GM21576 (cell line): Measurements from ENCODE around the gene ASPM.
"Not testable (repeated sequence)": the region's sequence is repeated elsewhere in the genome, so short reads cannot be mapped to it uniquely, and the experiment has no call there.

Experiments used
- ATAC-seq: cut with Tn5 transposase; IDR thresholded peaks from one replicate; pipeline ENCODE4 v1.9.1; 2021; ENCODE audit warnings: mild to moderate bottlenecking, moderate library complexity; ENCODE audit not compliant: unreplicated experiment

ASPM gene

GRCh38 chr1:197083474-197083873 lies 63.0 kb downstream of the ASPM start:
- no peak for ATAC-seq

- no peak for ATAC-seq
Observed at GRCh38 chr1:197081117-197081753, 65.2 kb downstream of the ASPM start.

DNA sequence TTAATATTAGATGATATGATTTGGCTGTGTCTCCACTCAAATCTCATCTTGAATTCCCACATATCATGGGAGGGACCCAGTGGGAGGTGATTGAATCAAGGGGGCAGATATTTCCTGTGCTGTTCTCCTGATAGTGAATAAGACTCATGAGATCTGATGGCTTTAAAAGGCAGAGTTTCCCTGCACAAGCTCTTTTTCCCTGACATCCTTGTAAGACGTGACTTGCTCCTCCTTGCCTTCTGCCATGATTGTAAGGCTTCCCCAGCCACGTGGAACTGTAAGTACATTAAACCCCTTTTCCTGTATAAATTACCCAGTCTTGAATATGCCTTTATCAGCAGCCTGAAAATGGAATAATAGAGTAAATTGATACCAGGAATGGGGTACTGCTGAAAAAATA lies 66.1 kb downstream of the ASPM start:
- no peak for ATAC-seq

GRCh38 chr1:197076585-197076984 lies 69.9 kb downstream of the ASPM start:
- ATAC-seq, result no peak

DNA sequence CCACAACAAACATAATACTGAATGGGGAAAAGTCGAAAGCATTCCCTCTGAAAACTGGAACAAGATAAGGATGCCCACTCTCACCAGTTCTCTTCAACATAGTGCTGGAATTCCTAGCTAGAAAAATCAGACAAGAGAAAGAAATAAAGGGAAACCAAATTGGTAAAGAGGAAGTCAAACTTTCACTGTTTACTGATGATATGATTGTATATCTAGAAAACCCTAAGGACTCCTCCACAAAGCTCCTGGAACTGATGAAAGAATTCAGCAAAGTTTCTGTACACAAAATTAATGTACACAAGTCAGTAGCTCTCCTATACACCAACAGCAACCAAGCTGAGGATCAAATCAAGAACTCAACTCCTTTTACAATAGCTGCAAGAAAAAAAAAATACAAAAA lies 72.5 kb downstream of the ASPM start:
- ATAC-seq, result no peak

DNA sequence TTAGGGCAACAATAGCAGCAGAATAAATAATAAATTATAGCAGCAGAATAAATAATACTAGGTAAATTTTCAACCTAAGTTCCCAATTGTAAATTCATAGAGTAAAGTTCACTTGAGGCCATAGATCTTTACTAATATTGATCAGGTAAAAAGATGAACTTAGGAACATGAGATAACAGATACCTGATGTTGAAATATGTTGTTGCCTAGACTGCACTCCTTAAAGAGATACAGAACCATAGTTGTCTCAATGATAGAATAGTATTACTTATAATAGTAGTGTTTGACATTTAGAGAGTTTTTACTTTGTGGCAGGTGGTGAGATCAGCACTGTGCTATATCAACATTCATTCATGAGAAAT lies 79.0 kb downstream of the ASPM start:
- ATAC-seq, result no peak

DNA sequence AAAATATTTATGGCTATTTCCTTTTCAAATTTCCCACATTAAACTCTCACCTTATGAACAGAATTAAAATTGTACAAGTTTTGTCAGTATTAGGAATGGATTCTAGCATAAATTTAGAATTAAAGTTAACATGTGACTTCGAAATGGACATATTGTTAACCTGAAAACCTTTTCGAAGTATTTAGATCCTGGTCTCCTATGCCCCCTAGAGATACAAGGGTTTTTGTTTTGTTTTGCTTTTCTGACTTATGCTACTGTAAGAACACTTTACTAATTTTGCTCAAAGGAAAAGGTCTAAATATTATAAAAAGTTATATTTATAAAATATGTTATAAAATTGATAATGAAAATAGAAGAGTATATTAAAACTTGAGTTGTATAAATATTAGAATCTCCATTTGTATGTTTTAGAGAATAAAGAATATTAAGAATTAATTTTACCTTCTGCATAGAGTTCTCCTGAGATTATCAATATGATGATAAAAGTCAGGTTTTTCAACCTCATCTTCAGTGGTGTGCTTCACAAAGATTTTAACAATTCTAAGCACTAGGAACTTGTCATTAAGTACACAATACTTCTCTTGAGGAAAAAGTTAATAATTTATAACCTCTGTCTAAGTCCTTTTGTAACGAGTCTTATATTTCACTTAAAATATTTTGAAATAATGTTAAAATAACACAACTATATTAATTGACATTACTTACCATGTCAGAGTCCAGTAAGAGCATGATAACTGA lies 79.6 kb downstream of the ASPM start, which contains the start of gene F13B:
TSS of gene F13B (minus strand) at position 542 of the 738 bp plus-strand sequence. CDS start at position 505, 37 bp downstream.
- ATAC-seq, result no peak

DNA sequence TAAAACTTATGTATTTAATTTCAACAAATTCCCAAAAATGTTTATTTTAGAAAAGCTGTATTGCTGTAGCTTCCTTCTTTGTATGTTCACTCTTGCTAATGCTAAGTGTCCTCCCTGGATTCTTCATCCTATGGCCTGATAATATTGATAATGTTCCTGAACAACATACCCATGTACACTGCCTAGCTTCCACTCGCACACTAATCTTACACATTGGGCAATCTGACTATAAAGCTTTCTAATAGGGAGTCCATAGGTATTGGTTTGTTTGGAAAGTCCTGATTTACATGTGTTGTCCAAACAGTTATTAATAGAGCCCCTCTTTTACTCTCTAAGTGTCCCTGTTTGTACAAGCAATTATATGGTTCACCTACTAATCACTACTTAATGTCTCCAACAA lies 80.2 kb downstream of the ASPM start:
- no peak for ATAC-seq

- ATAC-seq, result no peak
Observed at GRCh38 chr1:197065559-197065958, 80.9 kb downstream of the ASPM start.

DNA sequence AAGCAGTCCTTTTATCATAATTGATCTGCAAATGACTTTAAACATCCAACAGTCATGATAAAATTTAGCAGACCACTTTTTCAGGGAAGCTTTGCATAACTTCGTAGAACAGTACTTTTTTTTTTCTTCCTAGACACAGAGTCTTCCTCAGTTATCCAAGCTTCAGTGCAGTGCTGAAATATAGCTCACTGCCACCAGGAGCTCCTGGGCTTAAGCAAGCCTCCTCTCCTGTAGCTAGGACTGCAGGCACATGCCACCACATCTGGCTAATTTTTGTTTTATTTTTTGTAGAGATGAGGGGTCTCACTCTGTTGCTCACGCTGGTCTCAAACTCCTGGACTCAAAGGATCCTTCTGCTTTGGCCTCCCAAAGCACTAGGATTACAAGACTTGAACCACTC lies 83.3 kb downstream of the ASPM start:
- no peak for ATAC-seq

DNA sequence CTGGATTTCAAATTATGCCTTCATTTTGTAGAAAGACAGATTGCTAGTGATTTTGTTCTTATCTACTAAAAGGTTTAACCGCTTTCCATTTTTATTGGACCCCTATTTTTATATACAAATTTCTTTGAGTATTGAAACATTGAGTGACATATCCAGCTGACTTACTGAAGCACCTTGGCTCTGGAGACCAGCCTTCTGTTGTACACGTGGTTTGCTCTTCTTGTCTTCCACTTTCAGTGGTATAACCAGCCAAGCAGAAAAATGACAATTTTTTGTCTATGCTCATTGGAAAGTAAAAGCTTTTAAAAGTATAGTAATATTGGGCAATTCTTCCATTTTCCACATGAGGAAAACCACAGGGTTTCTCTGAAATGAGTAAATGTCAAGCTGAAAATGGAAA lies 83.8 kb downstream of the ASPM start:
- ATAC-seq, result peak; percentile 97

DNA sequence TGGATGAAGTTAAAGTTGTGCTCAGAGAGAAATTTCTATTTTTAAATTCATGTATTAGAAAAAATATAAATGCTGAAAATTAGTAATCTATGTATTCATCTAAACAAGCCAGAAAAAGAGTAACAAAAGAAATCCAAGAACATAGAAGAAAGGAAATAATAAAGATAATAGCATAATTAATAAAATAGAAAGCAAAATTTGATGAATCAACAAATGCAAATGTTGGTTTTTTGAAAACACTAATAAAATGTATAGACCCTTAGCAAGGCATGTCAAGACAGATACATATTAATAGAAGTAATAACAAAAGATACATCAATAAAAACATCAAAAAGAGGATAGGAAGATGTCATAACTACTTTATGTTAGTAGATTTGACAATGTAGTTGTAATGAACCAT lies 97.4 kb downstream of the ASPM start:
- no peak for ATAC-seq

DNA sequence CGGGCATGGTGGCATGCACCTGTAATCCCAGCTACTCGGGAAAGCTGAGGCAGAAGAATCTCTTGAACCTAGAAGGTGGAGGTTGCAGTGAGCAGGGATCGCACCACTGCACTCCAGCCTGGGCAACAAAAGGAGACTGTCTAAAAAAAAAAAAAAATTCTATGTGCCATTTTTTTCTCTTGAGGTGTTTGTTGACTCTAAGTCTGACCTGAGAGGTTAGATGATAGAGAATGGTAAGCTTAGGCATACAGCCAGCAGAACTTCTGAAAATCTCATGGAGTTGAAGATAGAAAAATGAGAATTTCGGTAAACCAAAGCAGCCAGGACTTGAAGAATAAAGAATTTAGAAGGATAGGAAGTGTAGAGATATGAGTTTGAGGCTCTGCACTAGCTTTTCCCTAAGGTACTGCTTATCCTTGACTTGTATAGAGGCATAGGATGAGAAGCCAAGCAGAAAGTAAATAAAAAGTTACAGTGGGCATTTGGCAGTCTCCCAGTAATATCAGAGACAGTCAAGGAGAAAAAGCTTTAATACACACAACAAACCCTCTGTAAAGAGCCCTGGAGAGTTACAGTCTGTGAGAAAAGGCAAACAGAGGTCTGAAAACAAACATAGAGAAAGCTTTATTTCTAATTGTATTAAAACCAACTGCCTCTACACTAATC lies 103.7 kb downstream of the ASPM start:
- ATAC-seq, result no peak

- peak; percentile 84 for ATAC-seq
Observed at GRCh38 chr1:197041486-197042353, 104.7 kb downstream of the ASPM start.

GRCh38 chr1:197036861-197037260 lies 109.6 kb downstream of the ASPM start:
- no peak for ATAC-seq

DNA sequence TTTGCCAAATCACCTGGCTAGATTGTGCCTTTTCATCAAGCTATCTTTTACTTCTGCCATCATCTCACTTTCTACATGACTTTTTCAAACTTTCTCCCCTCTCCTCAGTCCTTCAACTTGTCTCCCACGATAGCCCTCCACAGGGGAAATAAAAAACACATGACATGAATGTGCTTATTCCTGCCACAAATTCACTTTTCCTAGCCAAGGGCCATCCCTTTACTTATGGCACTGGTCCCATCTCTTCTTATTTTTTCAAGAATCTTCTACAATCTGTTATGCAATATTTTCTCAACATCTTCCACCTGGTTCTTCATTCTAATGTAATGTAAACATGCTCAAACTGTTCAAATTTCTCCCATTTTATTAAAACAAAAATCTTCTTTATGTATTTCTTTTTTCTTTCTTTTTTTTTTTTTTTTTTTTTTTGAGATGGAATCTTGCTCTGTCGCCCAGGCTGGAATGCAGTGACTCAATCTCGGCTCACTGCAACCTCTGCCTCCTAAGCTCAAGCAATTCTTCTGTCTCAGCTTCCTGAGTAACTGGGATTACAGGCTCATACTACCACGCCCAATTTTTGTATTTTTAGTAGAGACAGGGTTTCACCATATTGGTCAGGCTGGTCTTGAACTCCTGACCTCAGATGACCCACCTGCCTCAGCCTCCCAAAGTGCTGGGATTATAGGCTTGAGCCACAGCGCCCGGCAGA lies 111.7 kb downstream of the ASPM start:
- not testable (repeated sequence) for ATAC-seq
